ENCODE results near the gene ACAD10. TPM values are rescaled to one million over a fixed set of nuclear protein-coding genes. Genes with fewer than 3 reads are reported as not detected.

Gene ACAD10
- total RNA-seq, 1 experiment from 2014 or later = 30.8 TPM

DNA sequence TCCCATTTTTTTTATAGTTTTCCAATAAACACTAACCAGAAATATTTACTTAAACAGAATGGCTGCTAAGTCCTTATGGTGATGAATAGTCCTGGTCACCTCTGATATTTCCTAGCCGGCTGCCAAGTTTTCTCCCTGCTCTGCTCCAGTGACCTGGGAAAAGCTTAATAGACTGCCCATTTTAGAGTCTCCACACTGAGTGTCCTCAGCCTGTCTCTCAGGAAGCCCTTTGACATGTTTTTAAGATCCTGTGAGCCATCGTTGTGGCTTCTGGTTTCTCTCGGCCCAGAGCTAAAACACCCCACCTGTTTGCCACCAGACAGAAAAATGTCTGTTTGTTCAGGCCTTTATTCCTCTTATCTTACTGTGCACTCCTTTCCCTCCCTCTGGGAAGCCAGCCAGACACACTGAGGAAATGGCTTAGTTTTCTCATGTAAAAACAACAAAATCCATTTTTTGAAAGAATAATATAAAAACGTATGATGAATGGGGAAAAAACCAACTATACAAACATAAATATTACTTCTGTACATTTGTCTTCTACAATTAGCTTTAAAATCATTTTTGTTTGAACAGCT is 55.5 kb downstream of the ACAD10 start:
- Histone ChIP-seq H3K27ac (ENCODE audit: low read length) (no peak overlapping the region), H3K4me3 (ENCODE audit: low read depth in 2 of 2, low read length in 2 of 2) (no peak overlapping the region), H3K36me3 (ENCODE audit: control insufficient read depth, insufficient read depth, low read length) (no peaks in the 10 kb centered on the region), H3K27me3 (ENCODE audit: control insufficient read depth, insufficient read depth, low read length) (no peaks in the 10 kb centered on the region), H3K4me1 (ENCODE audit: control insufficient read depth, insufficient read depth, low read length) (no peaks in the 10 kb centered on the region), H3K9me3 (ENCODE audit: control insufficient read depth, insufficient read depth, low read depth, low read length) (no peaks in the 10 kb centered on the region)
- in situ Hi-C loops (cut with HindIII; ENCODE audit: low pct_unique_long_range_greater_than_20kb, low sequenced_read_pairs) = no loop called here
- no peak for TF ChIP-seq SIN3A (IDR thresholded peaks at IDR 0.05; ENCODE audit: borderline replicate concordance, insufficient read depth, low read depth, low read length)
- TF ChIP-seq, protein P1, sequence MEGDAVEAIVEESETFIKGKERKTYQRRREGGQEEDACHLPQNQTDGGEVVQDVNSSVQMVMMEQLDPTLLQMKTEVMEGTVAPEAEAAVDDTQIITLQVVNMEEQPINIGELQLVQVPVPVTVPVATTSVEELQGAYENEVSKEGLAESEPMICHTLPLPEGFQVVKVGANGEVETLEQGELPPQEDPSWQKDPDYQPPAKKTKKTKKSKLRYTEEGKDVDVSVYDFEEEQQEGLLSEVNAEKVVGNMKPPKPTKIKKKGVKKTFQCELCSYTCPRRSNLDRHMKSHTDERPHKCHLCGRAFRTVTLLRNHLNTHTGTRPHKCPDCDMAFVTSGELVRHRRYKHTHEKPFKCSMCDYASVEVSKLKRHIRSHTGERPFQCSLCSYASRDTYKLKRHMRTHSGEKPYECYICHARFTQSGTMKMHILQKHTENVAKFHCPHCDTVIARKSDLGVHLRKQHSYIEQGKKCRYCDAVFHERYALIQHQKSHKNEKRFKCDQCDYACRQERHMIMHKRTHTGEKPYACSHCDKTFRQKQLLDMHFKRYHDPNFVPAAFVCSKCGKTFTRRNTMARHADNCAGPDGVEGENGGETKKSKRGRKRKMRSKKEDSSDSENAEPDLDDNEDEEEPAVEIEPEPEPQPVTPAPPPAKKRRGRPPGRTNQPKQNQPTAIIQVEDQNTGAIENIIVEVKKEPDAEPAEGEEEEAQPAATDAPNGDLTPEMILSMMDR (IDR thresholded peaks at IDR 0.05) = no peak
- no peak for TF ChIP-seq TCF7L2 (IDR thresholded peaks at IDR 0.05; ENCODE audit: low read depth, low read length)
- TF ChIP-seq, protein P2, sequence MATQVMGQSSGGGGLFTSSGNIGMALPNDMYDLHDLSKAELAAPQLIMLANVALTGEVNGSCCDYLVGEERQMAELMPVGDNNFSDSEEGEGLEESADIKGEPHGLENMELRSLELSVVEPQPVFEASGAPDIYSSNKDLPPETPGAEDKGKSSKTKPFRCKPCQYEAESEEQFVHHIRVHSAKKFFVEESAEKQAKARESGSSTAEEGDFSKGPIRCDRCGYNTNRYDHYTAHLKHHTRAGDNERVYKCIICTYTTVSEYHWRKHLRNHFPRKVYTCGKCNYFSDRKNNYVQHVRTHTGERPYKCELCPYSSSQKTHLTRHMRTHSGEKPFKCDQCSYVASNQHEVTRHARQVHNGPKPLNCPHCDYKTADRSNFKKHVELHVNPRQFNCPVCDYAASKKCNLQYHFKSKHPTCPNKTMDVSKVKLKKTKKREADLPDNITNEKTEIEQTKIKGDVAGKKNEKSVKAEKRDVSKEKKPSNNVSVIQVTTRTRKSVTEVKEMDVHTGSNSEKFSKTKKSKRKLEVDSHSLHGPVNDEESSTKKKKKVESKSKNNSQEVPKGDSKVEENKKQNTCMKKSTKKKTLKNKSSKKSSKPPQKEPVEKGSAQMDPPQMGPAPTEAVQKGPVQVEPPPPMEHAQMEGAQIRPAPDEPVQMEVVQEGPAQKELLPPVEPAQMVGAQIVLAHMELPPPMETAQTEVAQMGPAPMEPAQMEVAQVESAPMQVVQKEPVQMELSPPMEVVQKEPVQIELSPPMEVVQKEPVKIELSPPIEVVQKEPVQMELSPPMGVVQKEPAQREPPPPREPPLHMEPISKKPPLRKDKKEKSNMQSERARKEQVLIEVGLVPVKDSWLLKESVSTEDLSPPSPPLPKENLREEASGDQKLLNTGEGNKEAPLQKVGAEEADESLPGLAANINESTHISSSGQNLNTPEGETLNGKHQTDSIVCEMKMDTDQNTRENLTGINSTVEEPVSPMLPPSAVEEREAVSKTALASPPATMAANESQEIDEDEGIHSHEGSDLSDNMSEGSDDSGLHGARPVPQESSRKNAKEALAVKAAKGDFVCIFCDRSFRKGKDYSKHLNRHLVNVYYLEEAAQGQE (IDR thresholded peaks at IDR 0.05; ENCODE audit: insufficient read depth in 1 of 2, low read depth in 2 of 2, low read length in 1 of 2) = no peak
- TF ChIP-seq POLR2AphosphoS5 (IDR thresholded peaks at IDR 0.05; ENCODE audit: low read depth, low read length) = no peak
- ATAC-seq (no peak), DNase-seq (ENCODE audit: low read depth, low spot score) (no peak)
- BruUV-seq (replicated peaks) = no TSS peak
- ChIA-PET CTCF (interaction anchor here (0.8 kb wide), 1 partner anchor 72 kb away, joined by 3 read pairs; no protein-coding TSS in a partner anchor), POLR2A (no interaction called here)
- intact Hi-C loops (cut with micrococcal nuclease; ENCODE audit: unreplicated experiment) = no loop called here

DNA sequence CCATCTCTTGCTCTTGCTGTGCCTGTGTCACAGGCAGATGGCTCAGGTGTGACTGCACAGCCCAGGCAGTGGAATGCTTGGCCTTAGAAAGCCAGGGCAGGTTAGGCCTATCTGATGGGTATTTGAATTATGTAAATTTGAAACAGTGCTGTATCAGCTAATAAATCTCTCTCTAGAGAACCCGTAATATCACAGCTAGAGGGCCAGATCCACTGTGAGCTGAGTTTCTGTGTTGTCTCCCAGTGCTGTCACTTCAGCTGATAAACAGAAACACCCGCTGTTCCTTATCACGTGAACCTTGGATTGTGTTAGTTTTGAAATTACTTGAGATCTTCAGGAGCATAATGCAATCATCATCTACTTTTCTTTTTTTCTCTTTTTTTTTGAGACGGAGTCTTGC is 59.4 kb downstream of the ACAD10 start:
- no peak overlapping the region for H3K4me3 ChIP-seq (ENCODE audit: low read depth in 2 of 2, low read length in 2 of 2)
- in situ Hi-C loops (cut with HindIII; ENCODE audit: low pct_unique_long_range_greater_than_20kb, low sequenced_read_pairs) = no loop called here
- ATAC-seq = no peak
- H3K4me1 ChIP-seq (ENCODE audit: control insufficient read depth, insufficient read depth, low read length) = no peaks in the 10 kb centered on the region
- intact Hi-C loops (cut with micrococcal nuclease; ENCODE audit: unreplicated experiment) = no loop called here
- H3K9me3 ChIP-seq (ENCODE audit: control insufficient read depth, insufficient read depth, low read depth, low read length) = no peaks in the 10 kb centered on the region
- no TSS peak for BruUV-seq (replicated peaks)
- DNase-seq (ENCODE audit: low read depth, low spot score) = no peak
- TF ChIP-seq, protein P2 (IDR thresholded peaks at IDR 0.05; ENCODE audit: insufficient read depth in 1 of 2, low read depth in 2 of 2, low read length in 1 of 2) = no peak
- TF ChIP-seq SIN3A (IDR thresholded peaks at IDR 0.05; ENCODE audit: borderline replicate concordance, insufficient read depth, low read depth, low read length) (no peak), POLR2AphosphoS5 (IDR thresholded peaks at IDR 0.05; ENCODE audit: low read depth, low read length) (no peak), TCF7L2 (IDR thresholded peaks at IDR 0.05; ENCODE audit: low read depth, low read length) (no peak)
- TF ChIP-seq, protein P1 (IDR thresholded peaks at IDR 0.05) = no peak
- ChIA-PET CTCF (no interaction called here), POLR2A (no interaction called here)
- peaks cover 4% of the 10 kb centered on the region for H3K36me3 ChIP-seq (ENCODE audit: control insufficient read depth, insufficient read depth, low read length)
- H3K27me3 ChIP-seq (ENCODE audit: control insufficient read depth, insufficient read depth, low read length) = no peaks in the 10 kb centered on the region
- H3K27ac ChIP-seq (ENCODE audit: low read length) = no peak overlapping the region
